ENCODE results near the gene FHIT.

DNA sequence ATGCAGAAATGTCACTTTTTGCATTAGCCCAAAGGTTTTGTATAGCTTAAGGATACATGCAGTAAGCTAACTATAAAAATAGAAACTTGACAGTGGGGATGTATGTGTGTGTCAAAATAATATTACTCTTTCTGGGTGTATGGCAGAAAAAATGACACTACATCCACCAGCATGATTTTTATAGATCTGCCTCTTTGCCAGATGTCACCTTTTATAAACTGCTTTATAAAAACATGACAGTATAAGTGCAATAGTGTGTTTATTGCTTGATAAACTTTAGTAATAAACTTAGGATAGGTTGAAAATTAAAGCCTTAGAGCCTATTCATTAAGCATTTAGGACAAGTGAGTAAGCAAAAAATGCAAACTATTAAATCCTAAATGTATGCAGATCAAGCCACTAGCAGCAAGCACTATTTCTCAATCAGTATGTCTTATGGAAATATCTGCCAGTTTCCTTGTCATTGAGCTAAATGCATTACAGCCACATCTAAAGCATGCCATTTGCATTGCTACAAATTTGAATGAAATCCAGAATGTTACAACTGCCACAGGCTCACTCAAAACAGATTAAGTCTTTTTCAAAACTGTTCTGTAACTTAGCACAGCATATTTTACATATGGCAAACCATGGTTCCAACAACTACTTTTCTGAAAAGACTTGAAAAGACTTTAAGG is 935.0 kb downstream of the FHIT start:
- no peak for TF ChIP-seq CTCF (IDR thresholded peaks at IDR 0.05)
- no peak for TF ChIP-seq POLR2A (IDR thresholded peaks at IDR 0.05)

Data from ovary (tissue), 3 donors.